NOMO-1 treated with DMSO at 0.1 percent for 48 hours (cell line): Measurements from ENCODE around the gene OPRM1.

ENCODE experiments used
- DNase-seq: peaks from one replicate; lab custom pipeline; 2025; ENCODE audit not compliant: unreplicated experiment; lab: John Stamatoyannopoulos, UW

The OPRM1 gene

DNA sequence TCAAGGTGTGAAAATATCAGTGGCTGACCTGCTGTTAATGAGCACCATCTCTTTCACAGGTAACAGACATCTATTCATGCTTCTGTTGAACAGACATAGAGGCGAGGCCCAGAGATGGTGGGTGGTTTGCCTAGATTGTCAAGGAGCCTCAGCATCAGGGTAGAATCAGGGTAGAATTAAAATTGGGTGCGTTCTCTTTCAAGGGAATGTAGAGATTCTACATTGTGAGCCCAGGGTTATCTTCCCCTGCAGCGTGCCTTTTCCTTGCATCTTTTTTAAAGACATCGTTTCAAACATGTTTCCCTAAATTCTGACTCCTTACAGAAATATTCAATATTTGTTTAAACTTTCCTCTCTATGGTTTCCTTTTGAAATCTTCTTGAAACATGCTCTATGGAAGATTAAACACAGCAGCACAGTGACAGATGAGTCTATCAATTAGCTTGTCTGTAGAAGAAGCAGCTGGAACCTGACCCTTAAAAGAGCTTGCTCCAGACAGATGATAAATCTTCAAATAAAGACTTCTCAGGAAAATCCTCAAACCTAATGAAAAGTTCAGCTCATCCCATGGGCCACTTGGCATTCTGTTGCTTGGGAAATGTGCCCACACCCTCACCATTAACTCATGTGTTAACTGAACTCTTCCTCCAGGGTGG is 197.7 kb downstream of the OPRM1 start:
- no peak for DNase-seq

DNA sequence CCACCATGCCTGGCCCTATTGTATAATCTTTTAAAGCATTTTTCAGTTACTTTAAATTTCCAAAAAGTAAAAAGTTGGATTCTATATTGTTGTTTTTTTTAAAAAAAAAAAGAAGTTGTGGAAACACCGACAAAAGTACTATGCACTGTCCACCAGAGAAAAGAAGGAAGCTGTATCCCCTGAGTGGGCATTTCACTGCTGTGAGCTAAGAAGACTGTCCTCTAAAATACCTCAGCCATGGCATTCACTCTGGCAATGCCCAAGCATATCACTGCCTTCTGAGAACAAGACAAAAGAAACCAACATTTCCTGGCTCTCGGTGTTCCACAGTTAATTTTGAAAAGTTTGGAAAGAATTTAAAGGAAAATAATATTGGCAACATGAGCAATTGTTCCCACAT is 199.8 kb downstream of the OPRM1 start:
- no peak for DNase-seq

DNA sequence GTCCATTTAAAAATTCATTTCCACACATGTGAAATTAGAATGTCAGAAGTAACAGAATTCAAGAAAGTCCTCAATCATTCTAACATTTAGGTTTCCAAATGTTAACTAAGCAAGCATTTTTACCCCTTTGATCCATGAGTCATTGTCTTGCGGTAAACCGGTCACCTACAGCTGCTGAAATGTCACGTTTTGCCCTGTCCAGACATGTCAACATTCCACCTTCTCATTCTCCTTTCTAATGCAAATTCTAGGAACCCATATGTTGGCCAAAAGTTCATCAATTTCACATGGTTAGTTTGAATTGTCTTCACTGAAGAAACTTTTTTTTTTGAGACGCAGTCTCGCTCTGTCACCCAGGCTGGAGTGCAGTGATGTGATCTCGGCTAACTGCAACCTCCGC is 200.4 kb downstream of the OPRM1 start:
- DNase-seq: no peak

DNA sequence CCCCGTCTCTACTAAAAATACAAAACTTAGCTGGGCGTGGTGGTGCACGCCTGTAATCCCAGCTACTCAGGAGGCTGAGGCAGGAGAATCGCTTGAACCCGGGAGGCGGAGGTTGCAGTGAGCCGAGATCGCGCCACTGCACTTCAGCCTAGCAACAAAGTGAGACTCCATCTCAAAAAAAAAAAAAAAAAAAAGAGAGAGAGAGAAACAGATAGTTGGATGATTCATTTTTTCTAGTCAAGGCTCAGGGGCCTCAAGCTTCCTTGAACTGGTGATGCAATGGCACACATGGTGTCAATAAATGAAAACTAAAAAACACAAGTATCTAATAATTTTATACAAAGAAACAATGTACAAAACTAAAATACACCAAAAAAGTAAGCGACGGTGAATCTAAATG is 202.0 kb downstream of the OPRM1 start:
- peak; percentile 62 for DNase-seq

DNA sequence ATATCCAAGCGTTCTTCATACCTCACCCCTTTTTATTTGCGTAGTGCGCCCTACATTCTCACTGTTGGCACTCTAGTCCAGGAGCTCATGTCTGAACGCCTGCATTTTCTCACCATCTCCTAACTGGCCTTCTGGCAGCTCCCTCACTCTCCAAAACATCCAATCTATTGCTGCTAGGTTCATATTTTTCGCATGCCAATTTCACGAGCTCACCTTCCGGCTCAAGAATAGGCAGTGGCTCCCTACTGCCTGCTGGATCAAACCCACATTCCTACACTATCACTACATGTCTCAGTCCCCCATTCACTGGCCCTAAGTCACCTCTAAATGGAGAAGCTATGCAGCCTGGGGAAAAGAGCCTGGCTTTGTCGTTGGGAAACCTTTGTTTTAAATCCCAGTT is 202.5 kb downstream of the OPRM1 start:
- no peak for DNase-seq

DNA sequence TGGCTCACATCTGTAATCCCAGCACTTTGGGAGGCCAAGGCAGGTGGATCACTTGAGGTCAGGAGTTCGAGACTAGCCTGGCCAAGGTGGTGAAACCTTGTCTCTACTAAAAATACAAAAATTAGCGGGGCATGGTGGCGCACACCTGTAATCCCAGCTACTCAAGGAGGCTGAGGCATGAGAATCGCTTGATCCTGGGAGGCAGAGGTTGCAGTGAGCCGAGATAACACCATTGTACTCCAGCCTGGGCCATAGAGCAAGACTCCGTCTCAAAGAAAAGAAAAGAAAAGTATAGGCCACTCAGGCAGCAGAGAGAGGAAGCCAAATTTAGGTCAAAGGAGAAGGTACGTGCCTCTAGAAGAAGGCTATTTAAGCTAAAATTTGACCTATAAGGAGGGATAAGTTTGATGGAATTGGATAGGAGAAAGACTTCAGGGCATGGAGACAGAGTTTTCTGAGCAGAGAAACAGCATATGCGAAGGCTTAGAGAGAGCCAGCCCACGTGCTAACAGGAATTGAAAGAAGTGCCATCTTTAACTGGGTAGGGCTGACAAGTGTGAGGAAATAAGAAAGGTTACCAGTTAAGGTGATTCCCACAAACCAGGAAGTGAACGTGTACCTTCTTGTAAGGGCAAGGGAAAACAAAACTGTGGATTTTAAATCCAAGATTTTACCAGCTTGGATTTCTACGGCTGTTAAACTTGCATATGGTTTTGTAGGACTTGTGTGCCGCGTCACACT is 203.7 kb downstream of the OPRM1 start:
- no peak for DNase-seq

DNA sequence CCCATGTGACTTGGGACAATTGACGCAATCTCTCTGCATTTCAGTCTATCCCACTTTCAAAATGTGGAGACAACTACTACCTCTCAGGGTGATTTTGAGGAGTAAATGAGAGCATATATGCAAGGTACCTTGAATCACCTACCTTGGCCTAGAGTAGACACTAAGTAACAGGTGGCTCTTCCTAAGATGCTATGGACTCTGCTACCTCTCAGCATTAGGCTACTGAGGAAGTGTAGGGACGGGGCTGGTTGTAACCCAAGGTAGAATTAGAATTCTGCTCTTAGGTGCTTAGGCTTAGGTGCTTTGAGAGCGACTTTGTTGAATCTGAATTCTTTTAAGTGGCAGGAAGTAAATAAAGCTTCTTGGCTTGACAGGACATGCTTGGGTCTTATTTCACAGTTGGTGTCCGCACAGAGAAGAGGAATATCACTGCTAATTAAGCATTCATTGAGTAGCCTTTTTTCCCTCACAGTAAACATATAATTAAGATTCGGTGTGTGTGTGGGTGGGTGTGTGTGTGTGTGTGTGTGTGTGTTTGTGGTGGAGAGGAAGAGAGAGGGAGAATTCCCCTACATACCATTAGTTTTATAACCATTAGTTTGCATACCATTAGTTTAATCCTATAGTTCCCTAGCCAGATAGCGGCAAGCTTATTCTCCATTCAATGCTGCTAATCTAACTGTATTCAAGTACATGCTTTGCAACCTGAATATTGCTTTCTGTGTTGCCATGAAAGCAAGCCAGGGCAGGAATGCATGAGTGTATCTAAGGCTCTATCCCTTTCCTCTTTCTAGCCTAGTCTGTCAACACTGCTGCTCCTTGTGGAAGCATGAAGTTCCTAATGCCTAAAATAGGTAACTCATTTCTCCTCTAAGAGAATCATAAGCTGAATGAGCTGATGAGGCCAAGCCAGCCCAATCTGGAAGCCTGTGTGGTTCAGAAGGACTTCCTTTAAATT is 205.0 kb downstream of the OPRM1 start:
- DNase-seq: no peak

DNA sequence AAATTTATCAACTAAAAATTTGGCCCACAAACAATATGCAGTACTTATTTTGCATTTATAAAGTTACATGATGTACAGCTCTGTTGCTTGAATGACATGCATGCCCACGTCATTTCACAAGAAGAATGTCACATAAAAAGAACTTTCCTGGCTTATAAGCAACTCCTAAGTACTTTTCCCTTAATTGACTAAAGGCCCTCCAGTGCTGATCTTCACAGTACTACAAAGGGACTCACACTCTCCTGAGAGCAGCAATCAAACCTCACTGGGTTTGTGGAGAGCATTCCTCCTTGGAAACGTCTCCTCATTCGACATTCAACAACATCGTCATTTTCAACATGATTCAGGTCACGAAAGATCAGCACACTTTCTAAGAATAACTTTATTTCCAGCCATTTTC is 206.5 kb downstream of the OPRM1 start:
- DNase-seq: no peak

DNA sequence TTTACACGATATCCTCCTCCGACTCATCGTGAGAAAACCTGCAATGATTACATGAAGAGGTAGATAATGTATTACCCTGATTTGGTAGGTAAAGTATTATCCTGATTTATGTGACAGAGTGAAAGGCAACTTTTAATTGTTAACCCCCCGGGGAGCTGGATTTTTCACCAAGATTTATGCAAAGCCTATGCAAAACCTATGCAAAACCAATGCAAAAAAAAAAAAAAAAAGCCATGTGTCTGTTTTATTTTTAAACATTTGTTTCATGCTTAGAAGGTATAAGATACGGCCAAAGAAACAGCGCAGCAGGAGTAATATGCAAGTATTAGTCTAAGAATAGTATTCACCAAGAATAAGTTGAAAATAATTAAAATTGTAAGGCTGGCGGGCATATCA is 207.7 kb downstream of the OPRM1 start:
- DNase-seq: no peak

DNA sequence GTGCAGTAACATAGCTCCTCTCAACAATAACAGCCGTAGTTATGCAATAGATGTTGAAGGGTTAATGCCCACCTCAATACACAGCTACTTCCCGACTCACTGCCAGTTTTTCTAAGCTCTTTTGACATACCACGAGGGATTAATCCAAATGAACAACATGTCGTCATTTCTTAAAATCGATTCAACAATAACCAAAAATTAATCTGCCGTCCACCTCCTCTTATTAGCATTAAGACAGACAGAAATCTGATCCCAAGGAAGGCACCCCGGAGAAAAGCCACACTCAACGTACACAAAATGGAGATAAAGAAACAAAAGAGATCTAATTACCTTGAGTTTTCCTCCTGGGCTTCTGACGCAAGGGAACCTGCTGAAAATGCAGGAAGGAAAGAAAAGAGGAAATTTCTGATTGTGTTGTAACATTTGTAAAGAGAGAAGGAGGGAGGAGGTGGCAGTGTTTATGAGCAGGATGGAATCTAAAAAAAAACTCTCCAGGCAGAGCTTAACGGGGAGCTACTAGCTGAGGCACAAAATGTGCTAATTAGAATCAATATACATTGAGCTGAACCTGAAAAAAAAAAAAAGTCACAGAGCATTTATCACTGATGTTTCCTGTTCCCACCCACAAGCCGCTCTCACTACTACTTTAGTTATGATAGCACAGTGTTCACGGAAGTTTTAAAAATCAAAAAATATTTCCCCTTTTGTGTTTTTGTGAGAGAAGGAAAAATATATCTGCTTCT is 208.2 kb downstream of the OPRM1 start:
- peak; percentile 38 for DNase-seq

DNA sequence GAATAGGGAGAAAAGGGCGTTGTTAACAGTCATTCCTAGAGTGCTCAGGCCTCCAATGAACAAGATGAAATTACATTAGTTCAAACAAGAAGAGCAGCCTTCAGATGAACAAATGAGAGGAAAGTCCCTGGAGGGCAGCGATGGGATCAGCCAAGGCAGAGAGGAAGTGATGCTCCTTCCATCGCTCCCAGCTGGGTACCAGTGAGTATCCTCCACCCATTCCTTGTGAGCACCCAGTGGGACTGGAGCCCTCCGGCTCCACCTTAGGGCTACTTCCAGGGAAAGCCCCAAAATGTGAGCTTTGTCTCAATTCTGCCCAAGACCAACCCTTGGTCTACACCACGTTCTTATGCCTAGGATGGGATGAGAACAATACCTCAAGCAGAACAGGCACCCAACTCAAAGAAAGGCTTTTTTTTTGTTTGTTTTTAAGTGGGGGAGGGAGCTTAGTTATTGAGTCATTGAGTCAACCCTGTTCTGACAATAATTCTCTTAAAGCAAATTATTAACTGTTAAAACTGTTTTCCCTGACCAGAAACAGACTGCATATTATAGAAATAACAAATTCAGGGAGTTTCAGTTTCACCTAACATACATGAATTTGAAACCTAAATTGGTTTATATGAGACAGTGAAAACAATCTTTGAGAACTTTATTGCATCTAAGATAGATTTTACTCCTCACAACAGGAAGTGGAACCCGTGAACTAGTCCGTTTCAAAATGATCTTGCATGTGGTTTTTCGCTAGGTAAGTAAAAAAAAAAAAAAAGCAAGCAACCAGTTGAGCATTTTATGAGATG is 210.7 kb downstream of the OPRM1 start:
- peak; percentile 59 for DNase-seq

DNA sequence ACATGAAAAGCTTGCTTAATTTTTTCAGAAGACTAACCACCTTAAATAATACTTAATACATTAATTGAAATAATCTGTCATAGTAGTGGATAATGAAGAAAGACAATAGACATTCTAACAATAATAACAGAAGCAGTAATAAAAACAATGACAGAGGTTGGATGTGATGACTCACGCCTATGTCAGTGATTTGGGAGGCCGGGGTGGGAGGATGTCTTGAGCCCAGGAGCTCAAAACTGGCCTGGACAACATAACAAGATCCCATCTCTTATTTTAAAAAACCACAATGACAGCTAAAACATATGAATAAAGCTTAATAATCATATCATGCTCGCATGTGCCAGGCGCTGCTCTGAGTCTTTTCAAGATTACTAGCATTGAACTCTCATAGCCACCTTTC is 212.1 kb downstream of the OPRM1 start:
- DNase-seq: no peak

DNA sequence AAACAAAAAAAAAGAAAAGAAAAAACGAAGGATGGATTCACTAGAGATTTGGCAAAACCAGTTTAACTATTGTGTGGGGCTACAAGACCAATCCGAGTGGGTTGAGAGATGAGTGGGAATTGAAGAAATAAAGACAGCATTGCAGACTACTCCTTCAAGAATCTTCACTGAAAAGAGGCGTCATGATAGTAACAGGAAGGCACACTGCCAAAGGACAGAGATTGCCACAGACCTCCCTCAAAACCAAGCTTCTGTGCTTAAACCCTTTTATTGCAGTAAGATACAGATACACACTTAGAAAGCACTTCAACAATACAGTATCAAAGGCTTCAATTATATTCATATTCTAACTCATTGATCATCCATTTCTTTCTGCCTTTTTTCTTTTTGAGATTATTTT is 213.6 kb downstream of the OPRM1 start:
- DNase-seq: peak; percentile 42

DNA sequence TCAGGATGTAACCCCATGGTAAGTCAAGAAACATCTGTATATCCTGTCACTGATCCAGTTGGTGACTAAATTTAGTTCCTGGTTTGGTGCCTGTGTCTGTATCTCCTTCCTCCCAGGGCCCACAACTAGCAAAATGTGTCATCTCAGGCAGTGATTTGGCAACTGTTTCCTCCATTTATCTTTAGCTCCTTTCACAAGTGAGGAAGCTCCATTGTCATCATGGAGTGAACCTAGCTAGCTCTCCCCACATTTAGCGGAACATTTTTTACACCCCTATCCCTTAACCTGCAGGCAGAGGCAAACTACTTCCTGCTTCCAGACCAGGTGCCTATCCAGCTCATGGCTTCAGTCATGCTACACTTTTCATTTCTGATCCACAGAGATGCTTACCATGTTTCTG is 218.0 kb downstream of the OPRM1 start:
- peak; percentile 95 for DNase-seq

DNA sequence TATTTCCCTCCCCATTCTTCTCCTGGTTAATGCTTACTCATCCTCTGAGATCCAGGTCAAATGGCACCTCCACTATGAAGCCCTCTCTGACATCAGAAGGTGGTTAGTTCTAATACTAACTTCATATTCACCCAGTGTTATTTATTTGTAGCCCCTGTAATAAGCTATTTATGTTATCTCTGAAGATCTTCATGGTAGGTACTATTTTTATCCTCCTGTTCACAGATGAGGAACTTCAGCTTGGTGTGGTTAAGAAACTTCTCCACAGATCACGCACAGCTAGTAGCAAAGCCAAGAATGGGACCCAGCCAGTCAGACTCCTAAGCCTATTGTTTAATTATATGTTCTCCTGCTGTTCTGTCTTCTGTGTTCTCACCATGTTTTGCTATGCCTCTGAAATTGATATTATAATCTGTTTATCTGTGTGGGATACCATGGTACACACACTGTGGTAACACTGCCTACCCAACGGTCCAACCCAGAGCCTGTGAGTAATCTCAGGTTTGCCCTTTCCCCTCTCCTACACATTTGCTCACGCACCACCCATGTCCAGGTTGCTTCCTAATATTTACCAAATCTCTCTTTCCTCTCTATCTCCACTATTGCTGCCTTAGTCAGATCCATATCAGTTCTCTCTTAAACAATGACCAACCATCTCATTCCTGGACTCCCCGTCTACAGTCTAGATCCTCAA is 219.2 kb downstream of the OPRM1 start:
- peak; percentile 90 for DNase-seq

DNA sequence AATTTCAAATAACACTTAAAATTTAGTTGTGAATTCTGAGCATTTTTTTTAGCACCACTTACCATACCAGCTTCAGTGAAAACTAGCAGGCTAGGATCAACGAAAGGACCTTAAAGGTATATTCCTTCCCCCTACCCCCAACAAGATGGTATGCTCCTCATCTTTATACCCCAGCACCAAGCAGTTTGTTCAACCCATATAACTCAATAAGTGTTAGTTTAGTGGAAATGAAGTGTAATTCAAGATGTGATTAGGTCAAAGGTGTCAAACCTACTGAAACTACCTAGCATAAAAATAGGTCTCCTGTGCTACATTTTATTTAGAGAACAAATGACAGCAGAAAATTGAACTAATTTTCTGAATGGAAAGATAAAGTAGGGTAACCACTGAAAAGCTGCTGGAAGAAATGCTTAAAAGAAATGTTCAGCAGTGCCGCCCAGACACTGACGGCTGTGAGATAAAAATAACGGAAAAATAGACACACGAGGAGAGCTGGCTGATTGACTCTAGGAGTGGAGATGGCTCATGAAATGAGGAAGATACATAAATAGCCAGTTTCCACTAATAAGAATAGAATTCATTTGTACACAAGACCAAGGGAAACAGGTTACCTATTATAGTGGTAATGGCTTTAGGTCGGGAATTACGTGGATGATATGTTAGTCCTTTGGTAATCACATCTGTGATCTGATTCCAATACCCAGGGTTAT is 222.8 kb downstream of the OPRM1 start:
- DNase-seq: peak; percentile 66

DNA sequence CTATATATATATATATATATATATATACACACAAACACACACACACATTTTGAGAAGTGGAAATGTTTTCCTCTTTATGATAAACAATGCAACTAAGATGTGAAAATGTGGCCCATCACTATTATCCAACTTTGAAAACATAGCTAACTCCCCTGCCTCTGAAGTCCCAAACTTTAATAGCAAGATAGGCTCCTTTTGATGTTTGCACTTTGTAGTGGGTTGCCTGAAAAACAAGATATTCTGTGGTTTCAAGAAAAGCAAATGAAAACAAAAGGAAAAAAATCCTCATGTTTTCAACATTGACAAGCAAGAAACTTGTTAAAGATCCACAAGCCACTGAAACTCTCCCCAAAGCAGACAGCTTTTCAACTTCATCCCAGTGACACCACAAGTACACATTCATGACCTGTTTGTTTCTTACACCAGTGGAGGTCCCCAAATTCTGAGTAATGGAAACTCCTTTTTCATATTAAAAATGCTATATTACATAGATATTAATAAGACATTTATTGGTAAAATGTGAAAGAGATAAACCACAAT is 227.6 kb downstream of the OPRM1 start:
- no peak for DNase-seq

DNA sequence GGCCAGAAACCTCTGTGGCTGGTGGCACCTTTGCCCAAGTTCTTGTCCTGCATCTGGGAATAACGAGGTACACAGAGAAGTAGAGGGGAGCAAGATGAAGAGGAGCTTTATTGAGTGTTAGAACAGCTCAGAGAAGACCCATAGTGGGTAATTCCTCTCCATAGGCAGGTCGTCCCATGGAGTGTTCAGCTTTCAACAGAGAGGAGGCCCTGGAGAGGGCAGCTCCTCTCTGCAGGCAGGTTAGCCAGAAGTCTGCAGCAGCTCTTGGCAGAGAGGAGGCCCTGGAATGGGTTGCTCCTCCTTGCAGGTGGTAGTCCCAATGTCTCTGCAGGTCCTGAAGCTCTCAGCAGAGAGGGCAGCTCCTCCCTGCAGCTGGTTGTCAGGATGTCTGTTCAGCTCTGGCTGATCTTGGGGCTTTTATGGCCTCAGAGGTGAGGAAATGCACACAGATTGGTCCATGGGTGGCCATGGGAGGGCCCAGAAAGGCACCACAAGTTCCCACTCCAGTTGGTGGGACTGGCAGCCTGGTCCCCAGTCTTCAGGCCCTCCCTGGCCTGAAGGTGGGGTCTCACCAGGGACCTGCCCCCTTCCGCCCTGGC is 228.6 kb downstream of the OPRM1 start:
- no peak for DNase-seq
